Liver (tissue), 9 donors: ENCODE results near the gene ERC2. TPM values are rescaled to one million over a fixed set of nuclear protein-coding genes. Genes with fewer than 3 reads are reported as not detected.

Source experiments
- DNase-seq: peaks from one replicate; pipeline ENCODE4 v3.0.0-alpha.2; 2017; ENCODE audit warnings: low spot score
- H3K27ac ChIP-seq, 2 donors: one replicate each; pipeline ENCODE4 v1.7.0; 2013; ENCODE audit warnings: inconsistent platforms in 2 of 2, low read length in 2 of 2, control low read depth in 1 of 2, low read depth in 1 of 2, mild to moderate bottlenecking in 1 of 2
- H3K27me3 ChIP-seq, 4 donors: one replicate each; pipeline versions ENCODE4 v1.6.1 to v1.7.0; 2013; ENCODE audit warnings: low read length in 3 of 4, inconsistent platforms in 1 of 4, mild to moderate bottlenecking in 1 of 4, moderate library complexity in 1 of 4; ENCODE audit not compliant: control insufficient read depth in 4 of 4, insufficient read depth in 4 of 4
- H3K36me3 ChIP-seq, 4 donors: one replicate each; pipeline versions ENCODE4 v1.6.1 to v1.7.0; 2013; ENCODE audit warnings: low read length in 3 of 4, mild to moderate bottlenecking in 3 of 4, low read depth in 1 of 4, moderate library complexity in 1 of 4; ENCODE audit not compliant: control insufficient read depth in 4 of 4, insufficient read depth in 3 of 4
- H3K4me1 ChIP-seq, 4 donors: one replicate each; pipeline versions ENCODE4 v1.6.1 to v1.7.0; 2013; ENCODE audit warnings: low read length in 3 of 4, mild to moderate bottlenecking in 3 of 4, moderate library complexity in 1 of 4; ENCODE audit not compliant: control insufficient read depth in 4 of 4, insufficient read depth in 4 of 4
- H3K4me3 ChIP-seq, 3 donors: one replicate each; pipeline versions ENCODE4 v1.6.1 to v1.7.0; 2013; ENCODE audit warnings: low read length in 3 of 3, control low read depth in 1 of 3, low read depth in 1 of 3, mild to moderate bottlenecking in 1 of 3
- H3K9ac ChIP-seq, 2 donors: one replicate each; pipeline ENCODE4 v1.7.0; 2013; ENCODE audit warnings: low read length in 2 of 2, mild to moderate bottlenecking in 2 of 2, moderate library complexity in 2 of 2, control low read depth in 1 of 2, low read depth in 1 of 2
- H3K9me3 ChIP-seq, 4 donors: one replicate each; pipeline versions ENCODE4 v1.6.1 to v1.7.0; 2013; ENCODE audit warnings: low read length in 3 of 4; ENCODE audit not compliant: control insufficient read depth in 4 of 4
- GABPA ChIP-seq, 2 donors: IDR thresholded peaks in 1 of 2; conservative IDR thresholded peaks in 1 of 2; 2 replicates each; pipeline ENCODE4 v1.6.1; 2016; ENCODE audit warnings: antibody characterized with exemption in 2 of 2, mild to moderate bottlenecking in 1 of 2, moderate library complexity in 1 of 2
- JUND ChIP-seq, 2 donors: IDR thresholded peaks; 2 replicates each; pipeline ENCODE4 v1.6.1; 2016; ENCODE audit warnings: antibody characterized with exemption in 2 of 2
- NR2F2 ChIP-seq: IDR thresholded peaks from 2 replicates; pipeline ENCODE4 v1.6.1; 2016; ENCODE audit warnings: antibody characterized with exemption
- RXRA ChIP-seq, 2 donors: IDR thresholded peaks; 2 replicates each; pipeline ENCODE4 v1.6.1; 2017 to 2018; ENCODE audit warnings: antibody characterized with exemption in 2 of 2, mild to moderate bottlenecking in 1 of 2
- SP1 ChIP-seq: IDR thresholded peaks from 2 replicates; pipeline ENCODE4 v1.6.1; 2018; ENCODE audit warnings: antibody characterized with exemption, mild to moderate bottlenecking
- TAF1 ChIP-seq: conservative IDR thresholded peaks from 2 replicates; pipeline ENCODE4 v1.6.1; 2016; ENCODE audit warnings: antibody characterized with exemption, mild to moderate bottlenecking
- YY1 ChIP-seq: IDR thresholded peaks from 2 replicates; pipeline ENCODE4 v1.6.1; 2016; ENCODE audit warnings: antibody characterized with exemption, mild to moderate bottlenecking
- WGBS: extraction: QIAGEN DNeasy Blood & Tissue Kit; methylation state at CpG from one replicate; pipeline ENCODE4 v1.1.7; 2013; 5-methylcytosine and 5-hydroxymethylcytosine counted together
- polyA plus RNA-seq, 2 donors: library from polyadenylated mRNA; stranded (reverse) in 1 of 2; unstranded in 1 of 2; fragments of 200-250 nt in 1 of 2; fragments of >200 nt in 1 of 2; fragmentation: Nextera tagmentation in 1 of 2; extraction: Ambion mirVana in 1 of 2; gene quantifications; one replicate each; pipeline versions ENCODE4 v1.2.1 to v1.2.3, GENCODE V29; 2013 to 2015
- total RNA-seq, 2 donors: library from RNA; depleted of rRNA; stranded (reverse); fragments of >200 nt; gene quantifications; one replicate each; pipeline ENCODE4 v1.2.3, GENCODE V29; 2014
- TF ChIP-seq, protein P1 (sequence below): IDR thresholded peaks from 2 replicates; pipeline ENCODE4 v1.6.1; 2016; ENCODE audit warnings: antibody characterized with exemption, mild to moderate bottlenecking
- TF ChIP-seq, protein P2 (sequence below): fragments of 150-350 bp; IDR thresholded peaks from 2 replicates; pipeline ENCODE4 v1.5.1; 2017; ENCODE audit warnings: improper control_type of control experiment, low read depth, low read length; ENCODE audit not compliant: missing input control
- TF ChIP-seq, protein P3 (sequence below): IDR thresholded peaks from 2 replicates; pipeline ENCODE4 v1.6.1; 2016; ENCODE audit warnings: antibody characterized with exemption
- donor health status: healthy.
- donor health status: healthy.
- donor health status: healthy.
- donor health status: healthy.
- donor health status: healthy.

The ERC2 gene
- total and polyA plus RNA-seq, 4 donors = 0.14 to 0.25 TPM; not detected in 2

DNA sequence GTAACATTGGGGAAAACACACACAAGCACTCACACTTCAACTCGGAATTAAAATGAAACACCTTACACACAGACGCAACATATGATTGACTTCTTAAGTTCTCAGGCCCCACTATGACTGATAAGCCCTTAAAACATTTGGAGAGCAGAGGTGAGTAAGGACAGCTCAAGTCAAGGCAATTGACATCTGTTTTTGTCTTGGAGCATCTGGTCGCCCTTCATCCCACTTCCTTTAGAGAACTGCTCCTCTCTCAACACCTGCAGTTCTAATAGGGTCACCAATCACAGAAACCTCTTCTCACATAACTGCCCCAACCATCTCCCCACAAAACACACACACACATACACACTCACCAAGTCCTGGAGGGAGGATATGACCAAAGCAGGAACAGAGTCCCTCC lies 43.4 kb downstream of the ERC2 start:
- peaks cover 0 to 11% (median under 1%) of the 10 kb centered on the region in 4 donors for H3K4me1 ChIP-seq
- TF ChIP-seq RXRA (IDR thresholded peaks at IDR 0.05) = no peak
- TF ChIP-seq, protein P1, sequence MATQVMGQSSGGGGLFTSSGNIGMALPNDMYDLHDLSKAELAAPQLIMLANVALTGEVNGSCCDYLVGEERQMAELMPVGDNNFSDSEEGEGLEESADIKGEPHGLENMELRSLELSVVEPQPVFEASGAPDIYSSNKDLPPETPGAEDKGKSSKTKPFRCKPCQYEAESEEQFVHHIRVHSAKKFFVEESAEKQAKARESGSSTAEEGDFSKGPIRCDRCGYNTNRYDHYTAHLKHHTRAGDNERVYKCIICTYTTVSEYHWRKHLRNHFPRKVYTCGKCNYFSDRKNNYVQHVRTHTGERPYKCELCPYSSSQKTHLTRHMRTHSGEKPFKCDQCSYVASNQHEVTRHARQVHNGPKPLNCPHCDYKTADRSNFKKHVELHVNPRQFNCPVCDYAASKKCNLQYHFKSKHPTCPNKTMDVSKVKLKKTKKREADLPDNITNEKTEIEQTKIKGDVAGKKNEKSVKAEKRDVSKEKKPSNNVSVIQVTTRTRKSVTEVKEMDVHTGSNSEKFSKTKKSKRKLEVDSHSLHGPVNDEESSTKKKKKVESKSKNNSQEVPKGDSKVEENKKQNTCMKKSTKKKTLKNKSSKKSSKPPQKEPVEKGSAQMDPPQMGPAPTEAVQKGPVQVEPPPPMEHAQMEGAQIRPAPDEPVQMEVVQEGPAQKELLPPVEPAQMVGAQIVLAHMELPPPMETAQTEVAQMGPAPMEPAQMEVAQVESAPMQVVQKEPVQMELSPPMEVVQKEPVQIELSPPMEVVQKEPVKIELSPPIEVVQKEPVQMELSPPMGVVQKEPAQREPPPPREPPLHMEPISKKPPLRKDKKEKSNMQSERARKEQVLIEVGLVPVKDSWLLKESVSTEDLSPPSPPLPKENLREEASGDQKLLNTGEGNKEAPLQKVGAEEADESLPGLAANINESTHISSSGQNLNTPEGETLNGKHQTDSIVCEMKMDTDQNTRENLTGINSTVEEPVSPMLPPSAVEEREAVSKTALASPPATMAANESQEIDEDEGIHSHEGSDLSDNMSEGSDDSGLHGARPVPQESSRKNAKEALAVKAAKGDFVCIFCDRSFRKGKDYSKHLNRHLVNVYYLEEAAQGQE = no peak
- TF ChIP-seq NR2F2 = no peak
- no peak for TF ChIP-seq TAF1
- no peak for TF ChIP-seq YY1
- TF ChIP-seq SP1 = no peak
- no peaks in the 10 kb centered on the region for H3K27me3 ChIP-seq
- H3K4me3 ChIP-seq = no peak overlapping the region
- WGBS = 93% methylated on average over 3 of the region's 3 CpGs
- no peaks in the 10 kb centered on the region for H3K36me3 ChIP-seq
- H3K9me3 ChIP-seq = no peaks in the 10 kb centered on the region
- no peak for DNase-seq
- no peak overlapping the region for H3K9ac ChIP-seq
- no peak overlapping the region for H3K27ac ChIP-seq

DNA sequence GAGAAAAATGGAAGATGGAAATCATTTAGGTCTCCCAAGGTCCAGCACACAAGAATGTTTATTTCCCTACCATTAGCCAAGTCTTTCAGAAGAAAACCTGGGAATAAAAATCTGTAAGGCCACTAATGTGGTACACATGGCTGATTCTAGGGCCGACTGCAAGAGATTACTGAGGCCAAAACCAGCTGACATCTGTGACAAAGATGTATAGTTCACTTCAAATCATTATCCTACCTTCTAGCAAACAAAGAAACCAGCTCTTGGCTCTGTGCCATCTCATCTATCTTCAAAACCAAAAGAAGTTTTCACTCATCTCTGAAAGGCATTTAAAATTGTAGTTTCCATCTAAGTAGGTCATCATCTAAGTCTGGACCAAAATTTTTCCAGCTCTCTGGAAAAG lies 43.9 kb downstream of the ERC2 start:
- peaks cover 0 to 11% (median under 1%) of the 10 kb centered on the region in 4 donors for H3K4me1 ChIP-seq
- TF ChIP-seq JUND (IDR thresholded peaks at IDR 0.05) = no peak
- no peak for TF ChIP-seq RXRA (IDR thresholded peaks at IDR 0.05)
- TF ChIP-seq, protein P2, sequence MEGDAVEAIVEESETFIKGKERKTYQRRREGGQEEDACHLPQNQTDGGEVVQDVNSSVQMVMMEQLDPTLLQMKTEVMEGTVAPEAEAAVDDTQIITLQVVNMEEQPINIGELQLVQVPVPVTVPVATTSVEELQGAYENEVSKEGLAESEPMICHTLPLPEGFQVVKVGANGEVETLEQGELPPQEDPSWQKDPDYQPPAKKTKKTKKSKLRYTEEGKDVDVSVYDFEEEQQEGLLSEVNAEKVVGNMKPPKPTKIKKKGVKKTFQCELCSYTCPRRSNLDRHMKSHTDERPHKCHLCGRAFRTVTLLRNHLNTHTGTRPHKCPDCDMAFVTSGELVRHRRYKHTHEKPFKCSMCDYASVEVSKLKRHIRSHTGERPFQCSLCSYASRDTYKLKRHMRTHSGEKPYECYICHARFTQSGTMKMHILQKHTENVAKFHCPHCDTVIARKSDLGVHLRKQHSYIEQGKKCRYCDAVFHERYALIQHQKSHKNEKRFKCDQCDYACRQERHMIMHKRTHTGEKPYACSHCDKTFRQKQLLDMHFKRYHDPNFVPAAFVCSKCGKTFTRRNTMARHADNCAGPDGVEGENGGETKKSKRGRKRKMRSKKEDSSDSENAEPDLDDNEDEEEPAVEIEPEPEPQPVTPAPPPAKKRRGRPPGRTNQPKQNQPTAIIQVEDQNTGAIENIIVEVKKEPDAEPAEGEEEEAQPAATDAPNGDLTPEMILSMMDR = no peak
- TF ChIP-seq GABPA (IDR thresholded peaks at IDR 0.05 in 1 of 2, conservative IDR thresholded peaks at IDR 0.05 in 1 of 2) = no peak
- TF ChIP-seq, protein P3, sequence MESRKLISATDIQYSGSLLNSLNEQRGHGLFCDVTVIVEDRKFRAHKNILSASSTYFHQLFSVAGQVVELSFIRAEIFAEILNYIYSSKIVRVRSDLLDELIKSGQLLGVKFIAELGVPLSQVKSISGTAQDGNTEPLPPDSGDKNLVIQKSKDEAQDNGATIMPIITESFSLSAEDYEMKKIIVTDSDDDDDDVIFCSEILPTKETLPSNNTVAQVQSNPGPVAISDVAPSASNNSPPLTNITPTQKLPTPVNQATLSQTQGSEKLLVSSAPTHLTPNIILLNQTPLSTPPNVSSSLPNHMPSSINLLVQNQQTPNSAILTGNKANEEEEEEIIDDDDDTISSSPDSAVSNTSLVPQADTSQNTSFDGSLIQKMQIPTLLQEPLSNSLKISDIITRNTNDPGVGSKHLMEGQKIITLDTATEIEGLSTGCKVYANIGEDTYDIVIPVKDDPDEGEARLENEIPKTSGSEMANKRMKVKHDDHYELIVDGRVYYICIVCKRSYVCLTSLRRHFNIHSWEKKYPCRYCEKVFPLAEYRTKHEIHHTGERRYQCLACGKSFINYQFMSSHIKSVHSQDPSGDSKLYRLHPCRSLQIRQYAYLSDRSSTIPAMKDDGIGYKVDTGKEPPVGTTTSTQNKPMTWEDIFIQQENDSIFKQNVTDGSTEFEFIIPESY = no peak
- H3K27me3 ChIP-seq = no peaks in the 10 kb centered on the region
- H3K9ac ChIP-seq = no peak overlapping the region
- 66% methylated on average over 1 of the region's 1 CpG for WGBS
- no peaks in the 10 kb centered on the region for H3K36me3 ChIP-seq
- H3K9me3 ChIP-seq = no peaks in the 10 kb centered on the region
- no peak overlapping the region for H3K4me3 ChIP-seq
- no peak overlapping the region for H3K27ac ChIP-seq
- no peak for DNase-seq

DNA sequence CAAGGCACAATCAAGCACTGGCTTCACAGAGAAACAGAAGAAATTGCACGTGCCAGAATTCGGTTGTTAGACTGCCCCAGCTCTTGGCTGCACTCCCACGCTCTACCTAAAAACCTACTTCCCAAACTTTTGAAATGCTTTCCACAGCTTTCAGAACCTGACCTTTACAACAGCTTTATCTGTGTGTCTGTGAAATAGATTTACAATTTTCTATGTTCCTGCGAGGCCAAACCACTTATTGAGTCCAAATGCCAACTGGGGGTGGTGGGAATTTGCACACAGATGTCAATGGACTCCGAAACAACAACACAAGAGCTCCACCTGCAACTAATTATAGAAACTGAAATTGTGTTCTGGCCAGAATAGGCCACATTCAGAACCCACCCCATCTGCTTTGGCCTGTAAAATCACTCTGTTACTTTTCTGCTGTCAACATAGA lies 44.6 kb downstream of the ERC2 start:
- Histone ChIP-seq H3K9ac (no peak overlapping the region), H3K36me3 (no peaks in the 10 kb centered on the region), H3K9me3 (no peaks in the 10 kb centered on the region), H3K4me1 (peaks cover 0 to 8% (median under 1%) of the 10 kb centered on the region in 4 donors), H3K4me3 (no peak overlapping the region), H3K27ac (no peak overlapping the region), H3K27me3 (no peaks in the 10 kb centered on the region)
- TF ChIP-seq, protein P3 = no peak
- TF ChIP-seq RXRA (IDR thresholded peaks at IDR 0.05) = peak in 1 of 2 donors; percentile 5
- WGBS = 46% methylated on average over 5 of the region's 5 CpGs
- no peak for DNase-seq
